ENCODE data around the gene ADD1. TPM values are rescaled to one million over a fixed set of nuclear protein-coding genes. Genes with fewer than 3 reads are reported as not detected.

Gene ADD1
- total and polyA plus RNA-seq, 2 donors (not counting 1 experiment from before 2014, with no cell fraction given) = 302 to 383 TPM

- intact Hi-C loops (cut with micrococcal nuclease) = loop anchor here (2.0 to 5.0 kb wide), 2 partner anchors 15 to 41 kb away; no protein-coding TSS in a partner anchor
- CTCF ChIA-PET = interaction anchor here (0.9 to 2.8 kb wide), 4 partner anchors 9 to 21 kb away, joined by 3 to 9 read pairs (median 4); no protein-coding TSS in a partner anchor
- ATAC-seq (ENCODE audit: low read depth) = no peak
These were observed 29.9 kb upstream of the ADD1 start for GRCh38 chr4:2813446-2814405.

More at GRCh38 chr4:2813446-2814405, 29.9 kb upstream of the ADD1 start:
- H3K9me3 ChIP-seq (ENCODE audit: control extremely low read depth in 1 of 3, control insufficient read depth in 2 of 3, insufficient read depth in 1 of 3, low read length in 2 of 3) = no peaks in the 10 kb centered on the region
- peak overlapping the region; percentile 63 to 90 (median 74) for H3K4me3 ChIP-seq (ENCODE audit: control extremely low read depth in 1 of 5, extremely low read depth in 1 of 5, insufficient read depth in 1 of 5, low read depth in 2 of 5, low read length in 4 of 5)
- POLR2A ChIA-PET = interaction anchor here (0.5 to 1.9 kb wide), 10 partner anchors 11 to 100 kb away, joined by 3 to 7 read pairs (median 5); partner anchors contain the start of gene SH3BP2
- peak overlapping the region; percentile 95 for H3K4me2 ChIP-seq (replicated peaks; ENCODE audit: low read depth, low read length, poor library complexity, severe bottlenecking)
- H3K9ac ChIP-seq (ENCODE audit: low read length) = peak overlapping the region; percentile 77
- H2AFZ ChIP-seq (ENCODE audit: insufficient read depth, low read depth, low read length, poor library complexity, severe bottlenecking) = peak overlapping the region; percentile 9
- no peaks in the 10 kb centered on the region for H3K27me3 ChIP-seq (replicated peaks in 1 of 4; ENCODE audit: control extremely low read depth in 1 of 4, control insufficient read depth in 3 of 4, insufficient read depth in 4 of 4, low read length in 3 of 4)
- 21% methylated on average over 13 of the region's 17 CpGs for WGBS (ENCODE audit: insufficient coverage)
- H4K20me1 ChIP-seq (ENCODE audit: control insufficient read depth, insufficient read depth, low read length, poor library complexity, severe bottlenecking) = peaks cover 54% of the 10 kb centered on the region
- Mint-ChIP-seq H3K27me3 (no peaks in the 10 kb centered on the region), H3K4me1 (peaks cover 78% of the 10 kb centered on the region), H3K27ac (peak overlapping the region; percentile 98), H3K9me3 (ENCODE audit: insufficient read depth) (no peaks in the 10 kb centered on the region), H3K4me3 (peak overlapping the region; percentile 80)
- H3K27ac ChIP-seq (ENCODE audit: low read length in 2 of 2) = peak overlapping the region; percentile 89
- H3K4me1 ChIP-seq (ENCODE audit: control insufficient read depth in 2 of 2, insufficient read depth in 2 of 2, low read length in 2 of 2) = peaks cover 83 to 91% of the 10 kb centered on the region in 2 donors
- no peak for DNase-seq
- peaks cover 94% of the 10 kb centered on the region for H3K79me2 ChIP-seq (ENCODE audit: control insufficient read depth, insufficient read depth, low read length)
- H3K36me3 ChIP-seq (replicated peaks in 1 of 2; ENCODE audit: control extremely low read depth in 1 of 2, control insufficient read depth in 1 of 2, extremely low read depth in 1 of 2, insufficient read depth in 2 of 2, low read length in 1 of 2) = peaks cover 0 to 24% of the 10 kb centered on the region in 2 experiments
- no peak for TF ChIP-seq EZH2 (IDR thresholded peaks at IDR 0.05; ENCODE audit: borderline replicate concordance, insufficient read depth, low read depth, low read length, poor library complexity, severe bottlenecking)
- no peak for TF ChIP-seq CTCF (IDR thresholded peaks at IDR 0.05)
